ENCODE measurements around the gene SRPK1.
"Not testable (repeated sequence)": the region's sequence is repeated elsewhere in the genome, so short reads cannot be mapped to it uniquely, and the experiment has no call there.

SRPK1 gene

DNA sequence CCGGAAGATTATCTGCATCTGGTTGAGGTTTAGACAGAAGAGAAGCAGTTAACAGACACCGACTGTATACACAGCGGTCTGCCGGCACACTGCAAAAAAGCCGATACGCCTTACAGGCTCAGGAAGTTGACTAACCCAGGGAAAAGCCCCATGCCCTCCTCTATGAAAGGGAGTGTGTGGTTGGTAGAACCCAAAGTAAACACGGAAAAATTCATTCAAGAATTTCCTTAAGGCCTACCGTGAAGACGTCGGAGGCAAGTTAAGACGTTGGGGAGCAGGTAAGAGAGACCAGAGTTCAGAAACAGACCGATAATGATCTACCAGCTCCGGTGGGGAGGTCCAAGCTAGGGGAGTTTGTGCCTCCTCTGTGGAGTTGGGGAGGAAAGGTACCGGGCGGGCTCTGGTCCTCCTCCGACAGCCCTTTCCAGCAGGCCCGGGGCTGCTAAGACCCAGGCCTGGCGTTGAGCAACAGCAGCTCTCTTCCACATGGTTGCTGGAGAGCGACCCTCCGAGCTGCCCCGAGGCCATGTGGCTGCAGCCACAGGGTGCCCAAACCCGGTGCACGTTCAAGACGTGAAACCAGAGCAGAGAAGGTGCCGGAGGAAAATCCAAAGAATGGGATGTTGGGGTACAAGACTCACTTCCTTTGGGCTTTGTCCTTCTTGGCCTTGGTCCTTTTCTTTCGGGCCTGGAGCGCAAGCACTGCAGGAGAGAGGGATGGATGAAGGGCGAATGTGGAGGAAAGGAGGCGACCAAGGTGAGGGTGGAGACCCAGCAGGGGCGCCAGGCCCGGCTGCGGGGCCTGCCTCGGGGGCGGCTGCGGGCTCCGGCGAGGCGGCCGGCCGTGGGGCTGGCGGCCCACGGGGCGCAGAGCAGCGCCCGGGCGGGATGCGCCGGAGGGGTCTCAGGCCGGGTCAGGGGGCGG, 809 bp downstream of the SRPK1 start:
- Mint-ChIP-seq H3K27ac (peak overlapping the region; percentile 90), H3K27me3 (no peaks in the 10 kb centered on the region), H3K36me3 (ENCODE audit: low read depth) (peaks cover 20% of the 10 kb centered on the region), H3K4me1 (ENCODE audit: low read depth) (peaks cover 28% of the 10 kb centered on the region), H3K9me3 (no peaks in the 10 kb centered on the region), H3K4me3 (peak overlapping the region; percentile 97)
- intact Hi-C loops (cut with micrococcal nuclease), result no loop called here

GRCh38 chr6:35919085-35919826, 1.6 kb downstream of the SRPK1 start:
- Mint-ChIP-seq H3K27ac (peak overlapping the region; percentile 90), H3K4me1 (ENCODE audit: low read depth) (peaks cover 28% of the 10 kb centered on the region), H3K36me3 (ENCODE audit: low read depth) (peaks cover 28% of the 10 kb centered on the region), H3K27me3 (no peaks in the 10 kb centered on the region), H3K9me3 (no peaks in the 10 kb centered on the region), H3K4me3 (peak overlapping the region; percentile 97)
- intact Hi-C loops (cut with micrococcal nuclease), result no loop called here

DNA sequence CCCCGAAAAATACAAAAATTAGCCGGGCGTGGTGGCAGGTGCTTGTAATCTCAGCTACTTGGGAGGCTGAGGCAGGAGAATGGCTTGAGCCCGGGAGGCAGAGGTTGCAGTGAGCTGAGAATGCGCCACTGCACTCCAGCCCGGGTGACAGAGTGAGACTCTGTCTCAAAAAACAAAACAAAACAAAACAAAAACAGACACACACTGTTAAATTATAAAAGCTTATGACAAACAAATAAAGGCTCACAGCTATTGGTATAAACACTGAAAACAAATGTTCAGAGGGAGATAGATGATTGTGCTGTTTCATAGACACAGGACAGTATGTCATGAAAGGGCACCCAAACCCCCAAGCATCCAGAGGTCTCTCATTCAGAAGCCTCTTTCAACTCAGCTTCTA, 4.0 kb downstream of the SRPK1 start:
- H3K4me1 Mint-ChIP-seq (ENCODE audit: low read depth), result peaks cover 28% of the 10 kb centered on the region
- H3K27ac Mint-ChIP-seq; H3K27me3 Mint-ChIP-seq; H3K9me3 Mint-ChIP-seq; intact Hi-C loops (cut with micrococcal nuclease); H3K4me3 Mint-ChIP-seq: not testable (repeated sequence)
- H3K36me3 Mint-ChIP-seq (ENCODE audit: low read depth), result peaks cover 51% of the 10 kb centered on the region

GRCh38 chr6:35916056-35916455, 4.8 kb downstream of the SRPK1 start:
- Mint-ChIP-seq H3K9me3 (peaks cover 3% of the 10 kb centered on the region), H3K4me1 (ENCODE audit: low read depth) (peaks cover 24% of the 10 kb centered on the region), H3K27ac (no peak overlapping the region), H3K4me3 (no peak overlapping the region), H3K27me3 (no peaks in the 10 kb centered on the region), H3K36me3 (ENCODE audit: low read depth) (peaks cover 59% of the 10 kb centered on the region)
- intact Hi-C loops (cut with micrococcal nuclease), result no loop called here

- Mint-ChIP-seq H3K27ac (no peak overlapping the region), H3K27me3 (no peaks in the 10 kb centered on the region), H3K36me3 (ENCODE audit: low read depth) (peaks cover 64% of the 10 kb centered on the region), H3K9me3 (peaks cover 14% of the 10 kb centered on the region), H3K4me1 (ENCODE audit: low read depth) (peaks cover 23% of the 10 kb centered on the region), H3K4me3 (no peak overlapping the region)
- intact Hi-C loops (cut with micrococcal nuclease), result no loop called here
Measured at GRCh38 chr6:35914536-35914935, 6.4 kb downstream of the SRPK1 start.

DNA sequence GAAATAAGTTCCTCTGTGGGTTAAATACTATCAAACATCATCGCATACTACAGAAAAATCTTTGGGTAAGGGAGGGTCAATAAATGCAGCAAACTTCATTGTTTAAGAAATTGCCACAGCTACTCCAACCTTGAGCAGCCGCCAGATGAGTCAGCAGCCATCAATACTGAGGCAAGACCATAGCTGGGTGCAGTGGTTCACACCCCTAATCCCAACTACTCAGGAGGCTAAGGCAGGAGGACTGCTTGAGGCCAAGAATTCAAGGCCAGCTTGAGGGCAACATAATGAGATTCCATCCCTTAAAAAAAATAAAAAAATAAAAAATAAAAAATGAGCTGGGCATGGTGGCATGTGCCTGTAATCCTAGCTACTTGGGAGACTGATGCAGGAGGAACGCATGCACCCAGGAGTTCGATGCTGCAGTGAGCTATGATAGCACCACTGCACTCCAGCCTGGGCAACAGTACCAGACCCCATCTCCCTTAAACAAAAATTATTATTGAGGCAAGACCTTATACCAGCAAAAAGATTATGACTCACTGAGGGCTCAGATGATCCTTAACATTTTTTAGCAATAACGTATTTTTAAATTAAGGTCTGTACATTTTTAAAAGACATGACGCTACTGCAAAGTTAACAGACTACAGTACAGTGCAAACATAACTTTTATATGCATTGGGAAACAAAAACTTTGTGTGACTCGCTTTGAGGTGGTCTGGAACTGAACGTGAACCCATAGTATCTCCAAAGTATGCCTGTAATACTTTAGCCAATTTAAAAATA, 8.8 kb downstream of the SRPK1 start:
- Mint-ChIP-seq H3K9me3 (peaks cover 27% of the 10 kb centered on the region), H3K27me3 (no peaks in the 10 kb centered on the region), H3K4me3 (no peak overlapping the region), H3K4me1 (ENCODE audit: low read depth) (peaks cover 4% of the 10 kb centered on the region), H3K27ac (no peak overlapping the region), H3K36me3 (ENCODE audit: low read depth) (peaks cover 77% of the 10 kb centered on the region)
- intact Hi-C loops (cut with micrococcal nuclease), result no loop called here

GRCh38 chr6:35909571-35909970, 11.3 kb downstream of the SRPK1 start:
- H3K36me3 Mint-ChIP-seq (ENCODE audit: low read depth), result peaks cover 64% of the 10 kb centered on the region
- intact Hi-C loops (cut with micrococcal nuclease); H3K4me1 Mint-ChIP-seq (ENCODE audit: low read depth); H3K27ac Mint-ChIP-seq; H3K4me3 Mint-ChIP-seq; H3K27me3 Mint-ChIP-seq: not testable (repeated sequence)
- H3K9me3 Mint-ChIP-seq, result peaks cover 27% of the 10 kb centered on the region

GRCh38 chr6:35908753-35909401, 12.0 kb downstream of the SRPK1 start:
- H3K4me3 Mint-ChIP-seq; intact Hi-C loops (cut with micrococcal nuclease); H3K27me3 Mint-ChIP-seq; H3K27ac Mint-ChIP-seq; H3K4me1 Mint-ChIP-seq (ENCODE audit: low read depth): not testable (repeated sequence)
- Mint-ChIP-seq H3K36me3 (ENCODE audit: low read depth) (peaks cover 62% of the 10 kb centered on the region), H3K9me3 (peaks cover 27% of the 10 kb centered on the region)

DNA sequence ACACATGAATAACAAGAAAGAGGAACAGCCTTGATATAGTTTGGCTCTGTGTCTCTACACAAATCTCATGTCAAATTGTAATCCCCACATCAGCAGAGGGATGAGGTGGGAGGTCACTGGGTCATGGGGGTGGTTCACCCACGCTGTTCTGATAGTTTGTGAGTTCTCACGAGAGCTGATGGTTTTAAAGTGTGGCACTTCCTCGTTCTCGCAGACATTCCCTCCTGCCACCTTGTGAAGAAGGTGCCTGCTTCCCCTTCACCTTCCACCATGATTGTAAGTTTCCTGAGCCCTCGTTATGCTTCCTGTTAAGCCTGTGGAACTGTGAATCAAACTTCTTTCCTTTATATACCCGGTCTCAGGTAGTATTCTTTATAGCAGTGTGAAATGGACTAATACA, 13.1 kb downstream of the SRPK1 start:
- H3K27me3 Mint-ChIP-seq, result no peaks in the 10 kb centered on the region
- H3K36me3 Mint-ChIP-seq (ENCODE audit: low read depth), result peaks cover 51% of the 10 kb centered on the region
- H3K9me3 Mint-ChIP-seq, result peaks cover 27% of the 10 kb centered on the region
- intact Hi-C loops (cut with micrococcal nuclease), result no loop called here
- no peak overlapping the region for H3K4me3 Mint-ChIP-seq
- H3K4me1 Mint-ChIP-seq (ENCODE audit: low read depth), result peaks cover 6% of the 10 kb centered on the region
- no peak overlapping the region for H3K27ac Mint-ChIP-seq

DNA sequence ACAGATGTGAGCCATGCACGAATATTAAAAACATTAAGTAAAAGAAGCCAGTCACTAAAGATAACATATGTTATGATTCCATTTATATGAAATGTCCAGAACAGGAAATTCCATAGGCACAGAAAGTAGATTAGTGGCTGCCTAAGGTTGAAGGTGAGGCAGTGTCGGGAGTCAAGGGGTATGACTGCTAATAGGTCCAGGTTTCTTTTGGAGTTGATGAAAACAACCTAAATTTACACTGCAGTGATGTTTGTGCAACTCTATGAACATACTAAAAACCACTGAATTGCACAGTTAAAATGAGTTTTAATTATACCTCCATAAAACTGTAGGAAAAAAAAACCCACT, 14.4 kb downstream of the SRPK1 start:
- Mint-ChIP-seq H3K27me3 (no peaks in the 10 kb centered on the region), H3K27ac (no peak overlapping the region), H3K9me3 (peaks cover 27% of the 10 kb centered on the region), H3K36me3 (ENCODE audit: low read depth) (peaks cover 39% of the 10 kb centered on the region), H3K4me3 (no peak overlapping the region), H3K4me1 (ENCODE audit: low read depth) (peaks cover 6% of the 10 kb centered on the region)
- intact Hi-C loops (cut with micrococcal nuclease), result no loop called here

DNA sequence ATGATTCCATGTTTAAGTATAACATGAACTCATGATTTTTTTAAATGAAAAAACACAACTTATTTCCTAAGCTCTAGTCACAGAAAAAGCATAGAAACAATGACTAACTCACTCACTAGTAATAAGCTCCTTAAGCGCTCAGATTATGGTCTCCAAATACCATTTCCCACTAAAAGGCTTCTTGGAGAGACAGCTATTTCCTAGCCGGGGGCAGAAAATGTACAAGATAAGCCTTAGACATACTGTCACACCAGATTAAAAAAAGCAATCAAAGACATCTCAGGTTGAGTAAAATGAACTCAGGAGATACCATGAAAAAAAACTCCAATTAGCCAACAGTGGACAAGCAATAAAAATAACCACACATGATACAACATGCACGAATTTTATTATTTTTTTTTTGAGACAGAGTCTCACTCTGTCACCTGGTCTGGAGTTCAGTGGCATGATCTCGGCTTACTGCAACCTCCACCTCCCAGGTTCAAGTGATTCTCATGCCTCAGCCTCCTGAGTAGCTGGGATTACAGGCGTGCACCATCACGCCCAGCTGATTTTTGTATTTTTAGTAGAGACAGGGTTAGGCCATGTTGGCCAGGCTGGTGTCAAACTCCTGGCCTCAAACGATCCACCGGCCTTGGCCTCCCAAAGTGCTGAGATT, 14.9 kb downstream of the SRPK1 start:
- H3K36me3 Mint-ChIP-seq (ENCODE audit: low read depth), result peaks cover 34% of the 10 kb centered on the region
- intact Hi-C loops (cut with micrococcal nuclease), result no loop called here
- no peaks in the 10 kb centered on the region for H3K27me3 Mint-ChIP-seq
- H3K27ac Mint-ChIP-seq, result no peak overlapping the region
- peaks cover 6% of the 10 kb centered on the region for H3K4me1 Mint-ChIP-seq (ENCODE audit: low read depth)
- peaks cover 23% of the 10 kb centered on the region for H3K9me3 Mint-ChIP-seq
- no peak overlapping the region for H3K4me3 Mint-ChIP-seq

DNA sequence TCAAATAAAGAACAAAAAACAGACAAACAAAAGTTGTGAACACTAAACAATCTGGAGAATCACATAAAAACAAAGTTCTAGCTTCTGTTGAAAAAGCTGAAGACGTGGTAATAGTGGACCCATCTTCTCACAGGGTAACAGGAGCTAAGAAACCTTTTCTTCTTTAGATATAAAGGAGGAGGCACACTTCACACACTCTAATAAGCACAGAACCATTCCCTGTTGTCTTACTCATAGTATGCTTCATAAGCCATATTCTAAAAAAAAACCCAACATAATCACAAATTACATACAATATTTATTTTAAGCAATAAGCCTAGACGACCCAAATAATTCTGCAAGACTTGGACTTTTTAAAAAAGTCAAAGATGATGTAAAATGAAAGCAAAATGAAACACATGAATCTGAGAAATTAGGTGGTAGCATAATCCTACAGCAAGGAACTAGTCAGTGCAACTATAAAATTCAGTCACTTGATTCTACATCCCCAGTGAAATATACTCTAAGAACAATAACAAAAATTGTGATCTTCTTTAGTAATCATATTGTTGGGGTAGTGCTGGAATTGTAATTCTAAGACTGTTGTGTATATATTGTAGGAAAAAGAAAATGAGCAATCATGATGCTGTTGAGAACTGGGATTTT, 15.6 kb downstream of the SRPK1 start:
- Mint-ChIP-seq H3K27ac (no peak overlapping the region), H3K4me3 (no peak overlapping the region), H3K9me3 (peaks cover 20% of the 10 kb centered on the region), H3K27me3 (no peaks in the 10 kb centered on the region), H3K4me1 (ENCODE audit: low read depth) (peaks cover 6% of the 10 kb centered on the region), H3K36me3 (ENCODE audit: low read depth) (peaks cover 36% of the 10 kb centered on the region)
- intact Hi-C loops (cut with micrococcal nuclease), result no loop called here

- H3K4me1 Mint-ChIP-seq (ENCODE audit: low read depth), result peaks cover 6% of the 10 kb centered on the region
- intact Hi-C loops (cut with micrococcal nuclease), result no loop called here
- H3K27ac Mint-ChIP-seq, result no peak overlapping the region
- peaks cover 12% of the 10 kb centered on the region for H3K9me3 Mint-ChIP-seq
- no peak overlapping the region for H3K4me3 Mint-ChIP-seq
- peaks cover 31% of the 10 kb centered on the region for H3K36me3 Mint-ChIP-seq (ENCODE audit: low read depth)
- H3K27me3 Mint-ChIP-seq, result no peaks in the 10 kb centered on the region
Measured at GRCh38 chr6:35903679-35904078, 17.2 kb downstream of the SRPK1 start.

All from dendritic cell treated with granulocyte-macrophage colony-stimulating factor and Interleukin-4, amounts not matched to agents 40 ng/mL and 50 ng/mL, for 4 days (primary cell).